Kasumi-1 (cell line): ENCODE measurements around the gene MICOS13.
A peak's percentile ranks its signal among the peaks of the same experiment; 100 is the strongest.
"Not testable (repeated sequence)": the region's sequence is repeated elsewhere in the genome, so short reads cannot be mapped to it uniquely, and the experiment has no call there.

Experiments used
- DNase-seq, 2 experiments: peaks; one replicate each; lab custom pipeline; 2025; lab: John Stamatoyannopoulos, UW

Gene MICOS13, protein sequence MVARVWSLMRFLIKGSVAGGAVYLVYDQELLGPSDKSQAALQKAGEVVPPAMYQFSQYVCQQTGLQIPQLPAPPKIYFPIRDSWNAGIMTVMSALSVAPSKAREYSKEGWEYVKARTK

DNA sequence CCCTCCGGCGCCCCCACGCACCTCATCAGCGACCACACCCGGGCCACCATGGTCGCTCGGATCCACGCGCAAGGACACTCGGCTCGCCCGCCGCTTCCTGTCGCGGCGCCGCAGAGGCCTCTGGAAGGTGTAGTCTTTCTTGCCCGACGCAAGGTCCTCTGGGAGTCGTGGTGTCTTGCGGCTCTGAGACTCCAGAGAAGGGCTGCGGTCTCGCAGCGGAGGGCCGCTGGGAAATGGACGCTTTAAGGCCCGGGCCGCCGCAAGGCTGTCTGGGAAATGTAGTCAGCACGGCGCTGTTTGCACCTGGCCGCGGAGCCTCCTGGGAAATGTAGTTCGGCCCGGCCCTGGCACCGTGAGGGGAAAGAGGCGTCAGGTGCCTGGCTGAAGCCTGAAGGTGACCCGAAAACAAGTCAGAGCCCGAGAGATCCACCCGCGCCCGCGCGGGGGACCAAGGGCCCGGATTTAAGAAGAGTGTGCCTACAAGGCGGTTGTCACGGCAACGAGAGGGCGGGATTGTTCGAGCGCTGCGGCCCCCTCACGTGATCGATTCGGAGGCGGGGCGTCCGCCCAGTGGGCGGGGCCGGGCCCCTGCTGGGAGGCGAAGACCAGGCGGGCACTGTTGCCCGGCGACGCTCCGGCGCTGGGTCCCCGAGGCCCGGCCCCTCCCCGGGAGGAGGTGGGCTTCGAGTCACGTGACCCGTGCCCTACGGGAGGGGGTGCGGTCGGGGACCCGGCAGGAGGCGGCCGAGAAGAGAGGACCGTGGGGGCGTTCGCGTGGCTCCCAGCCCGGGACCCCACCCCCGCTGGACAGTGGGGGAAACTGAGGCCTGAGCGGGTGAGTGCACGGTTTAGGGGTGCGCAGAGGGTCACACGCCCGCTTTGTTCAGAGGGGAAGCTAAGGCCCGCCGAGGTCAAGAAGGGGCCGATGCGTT, at the start of gene MICOS13, which contains the start of gene HSD11B1L:
MICOS13 (minus strand) TSS at position 80 of the 932 bp plus-strand sequence; CDS start at position 50, 30 bp downstream.
HSD11B1L (plus strand) TSS at position 591 of the 932 bp plus-strand sequence. CDS start 3,806 bp downstream, outside the sequence.
- DNase-seq = peak; percentile 96 to 97

DNA sequence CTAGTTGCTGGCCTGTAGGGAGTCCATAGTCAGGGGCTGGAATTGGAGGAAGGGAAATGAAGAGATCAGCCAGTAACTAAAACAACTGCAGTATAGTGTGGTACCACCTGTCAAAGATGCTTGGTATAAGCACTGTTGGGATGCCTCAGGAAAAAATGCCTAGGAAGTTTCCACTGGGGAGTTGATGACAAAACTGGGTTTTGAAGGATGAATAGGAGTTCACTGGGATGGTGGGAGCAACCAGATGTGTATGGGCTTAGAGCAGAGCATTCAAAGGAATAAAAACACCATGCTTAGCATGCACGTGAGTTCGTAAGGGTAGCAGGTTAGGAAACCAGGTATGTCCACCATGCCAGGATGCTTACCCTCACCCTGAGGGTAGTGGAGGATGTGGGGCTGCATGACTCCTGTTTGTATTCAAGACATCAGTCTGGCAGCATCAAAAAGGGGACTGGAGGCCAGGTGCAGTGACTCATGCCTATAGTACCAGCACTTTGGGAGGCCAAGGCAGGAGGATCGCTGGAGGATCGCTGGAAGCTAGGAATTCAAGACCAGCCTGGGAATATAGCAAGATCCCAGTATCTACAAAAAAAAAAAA, 47.2 kb upstream of the MICOS13 start:
- DNase-seq = no peak

DNA sequence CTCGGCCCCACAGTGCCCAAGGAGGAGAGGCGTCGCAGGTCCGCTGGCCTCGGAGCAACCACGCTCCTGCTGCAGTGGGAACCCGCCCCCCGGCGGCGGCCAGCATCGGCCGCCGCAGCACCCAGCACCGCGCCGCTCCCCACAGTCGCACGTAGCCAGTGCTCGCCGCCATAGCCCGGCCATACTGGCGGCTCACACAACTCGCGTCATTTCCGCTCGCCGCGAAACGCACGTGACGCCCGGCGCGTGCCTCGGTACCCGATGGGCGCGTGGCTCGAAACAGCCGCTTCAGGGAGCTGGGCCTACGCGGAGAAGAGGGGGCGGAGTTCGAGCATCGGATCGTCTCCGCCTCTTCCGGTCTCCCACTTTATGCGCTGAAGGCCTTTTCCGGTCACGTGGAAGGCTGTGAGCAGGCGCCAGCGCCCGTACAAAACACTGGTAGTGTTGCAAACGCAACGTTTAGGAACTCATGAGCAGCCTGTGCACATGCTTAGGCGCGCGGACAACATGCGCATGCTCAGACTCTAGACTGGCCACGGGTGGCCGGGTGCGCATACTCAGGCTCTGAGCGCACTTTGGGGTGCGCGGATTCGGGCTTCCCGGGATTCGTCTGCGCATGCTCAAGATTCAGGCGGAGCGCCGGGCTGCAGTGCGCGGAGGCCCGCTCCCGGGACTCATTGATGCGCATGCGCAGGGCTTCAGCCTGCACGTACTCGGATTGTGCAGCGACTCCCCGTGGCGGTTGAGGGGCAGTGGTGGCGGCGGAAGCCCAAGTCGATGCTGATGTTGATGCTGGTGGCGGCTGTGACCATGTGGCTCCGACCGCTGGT, 39.9 kb upstream of the MICOS13 start, which contains the start of the genes CATSPERD and LONP1:
CATSPERD (plus strand) TSS at position 677 of the 830 bp plus-strand sequence; CDS start at position 778, 101 bp downstream.
LONP1 (minus strand) TSS at position 186 of the 830 bp plus-strand sequence; CDS start at position 172, 14 bp downstream.
- DNase-seq = peak; percentile 96 to 97

DNA sequence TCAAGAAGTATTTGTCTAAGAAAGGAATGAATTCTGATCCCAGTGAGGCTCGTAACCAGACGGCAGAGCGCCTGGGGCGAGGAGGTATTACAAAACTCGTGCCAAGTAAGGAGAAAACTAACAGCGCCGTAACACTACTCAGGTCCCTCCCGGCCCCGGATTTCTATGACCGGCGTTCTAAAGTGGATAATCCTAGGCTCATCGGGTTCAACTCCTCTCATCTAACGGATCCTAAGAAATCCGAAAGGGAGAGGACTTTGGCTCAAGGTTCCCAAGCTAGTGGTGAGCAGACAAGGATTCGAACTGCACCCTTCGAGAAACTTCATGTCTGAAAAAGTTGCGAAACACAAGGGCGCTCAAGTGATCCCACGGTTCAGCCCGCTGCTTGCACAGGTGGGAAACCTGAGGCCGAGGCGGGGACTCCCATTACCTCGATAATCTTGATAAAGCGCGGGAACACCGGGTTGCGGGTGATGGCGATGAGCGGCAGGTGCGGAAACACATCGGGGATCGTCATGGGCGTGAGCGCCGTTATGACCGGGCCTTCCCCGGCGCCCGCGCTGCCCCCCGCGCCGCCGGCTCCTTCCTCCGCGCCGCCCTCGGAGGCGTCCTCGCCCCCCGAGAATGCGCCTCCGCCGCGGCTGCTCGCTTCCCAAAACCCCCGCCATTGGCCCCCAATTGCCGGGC, 39.1 kb upstream of the MICOS13 start:
- DNase-seq = no peak

DNA sequence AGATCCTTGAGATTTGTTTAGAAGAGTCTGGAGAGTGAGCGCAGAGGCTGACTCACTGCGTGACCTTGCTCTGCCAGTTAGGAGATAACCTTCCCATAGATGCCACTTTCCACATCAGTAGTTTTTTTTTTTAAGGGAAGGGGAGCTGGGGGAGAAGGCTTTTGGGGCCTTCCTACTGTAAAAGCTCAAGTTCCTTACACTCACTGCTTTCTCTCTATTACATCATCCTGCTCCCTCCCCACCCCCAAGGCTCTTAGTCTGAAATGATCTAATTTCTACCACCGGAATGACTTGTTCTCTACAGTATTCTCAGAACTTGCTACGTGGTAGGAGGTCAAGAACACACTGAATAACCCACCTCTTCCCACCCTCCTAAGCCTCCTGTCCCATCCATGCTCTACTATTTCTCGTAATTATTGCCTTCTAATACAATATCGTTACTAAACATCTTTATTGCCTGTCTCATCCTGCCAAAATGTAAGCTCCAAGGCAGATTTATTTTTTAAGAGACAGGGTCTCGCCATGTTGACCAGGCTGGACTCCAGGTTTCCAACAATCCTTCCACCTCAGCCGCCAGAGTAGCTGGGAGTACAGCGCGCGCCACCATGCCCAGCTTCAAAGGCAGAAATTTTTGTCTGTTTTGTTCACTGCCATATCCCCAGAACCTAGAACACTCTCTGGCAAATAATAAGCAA, 38.4 kb upstream of the MICOS13 start:
- peak; percentile 46 to 72 for DNase-seq

DNA sequence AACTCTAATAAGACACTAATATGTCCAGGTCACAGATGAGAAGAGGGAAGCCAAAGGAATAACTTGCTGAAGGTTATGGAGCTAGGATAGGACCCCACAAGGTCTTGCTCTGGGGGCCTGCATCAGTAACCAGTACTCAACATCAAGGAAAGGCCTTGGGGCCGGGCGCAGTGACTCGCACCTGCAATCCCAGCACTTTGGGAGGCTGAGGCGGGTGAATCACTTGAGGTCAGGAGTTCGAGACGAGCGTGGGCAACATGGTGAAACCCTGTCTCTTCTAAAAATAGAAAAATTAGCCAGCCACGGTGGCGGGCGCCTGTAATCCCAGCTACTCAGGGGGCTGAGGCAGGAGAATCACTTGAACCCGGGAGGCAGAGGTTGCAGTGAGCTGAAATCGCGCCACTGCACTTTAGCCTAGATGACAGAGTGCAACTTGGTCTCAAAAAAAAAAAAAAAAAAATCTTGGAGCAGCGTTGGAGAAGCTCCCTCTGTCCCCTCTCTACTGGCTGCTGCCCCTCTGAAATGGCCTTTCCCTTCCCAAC, 37.8 kb upstream of the MICOS13 start:
- no peak for DNase-seq

DNA sequence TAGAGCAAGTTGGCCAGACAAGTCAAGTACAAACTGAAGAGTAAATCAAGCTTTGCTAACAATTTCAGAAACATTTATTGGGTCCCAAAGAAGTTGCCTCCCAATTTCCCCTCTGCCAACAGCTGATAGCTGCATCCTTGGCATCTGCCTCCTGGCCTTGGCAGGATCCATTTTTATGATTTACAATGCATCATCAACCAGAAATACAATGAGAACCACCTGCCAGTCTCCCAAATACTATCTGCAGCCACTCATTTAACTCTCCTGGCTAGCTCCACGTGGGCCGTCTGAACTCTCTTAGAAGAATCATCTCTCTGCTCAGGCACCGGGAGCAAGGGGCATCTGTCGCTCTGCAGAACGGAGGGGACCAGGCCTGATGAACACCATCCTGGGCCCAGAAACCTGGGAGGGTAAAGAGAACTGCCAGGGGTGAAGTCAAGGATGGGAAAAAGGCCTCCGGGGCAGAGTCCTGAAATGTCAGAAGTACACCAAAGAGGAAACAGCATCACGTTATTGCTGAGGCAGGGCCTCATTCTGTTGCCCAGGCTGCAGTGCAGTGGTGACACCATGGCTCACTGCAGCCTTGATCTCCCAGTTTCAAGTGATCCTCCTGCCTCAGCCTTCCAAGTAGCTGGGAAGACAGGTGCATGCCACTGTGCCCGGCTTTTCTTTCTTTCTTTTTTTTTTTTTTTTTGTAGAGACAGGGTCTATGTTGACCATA, 37.1 kb upstream of the MICOS13 start:
- no peak for DNase-seq

DNA sequence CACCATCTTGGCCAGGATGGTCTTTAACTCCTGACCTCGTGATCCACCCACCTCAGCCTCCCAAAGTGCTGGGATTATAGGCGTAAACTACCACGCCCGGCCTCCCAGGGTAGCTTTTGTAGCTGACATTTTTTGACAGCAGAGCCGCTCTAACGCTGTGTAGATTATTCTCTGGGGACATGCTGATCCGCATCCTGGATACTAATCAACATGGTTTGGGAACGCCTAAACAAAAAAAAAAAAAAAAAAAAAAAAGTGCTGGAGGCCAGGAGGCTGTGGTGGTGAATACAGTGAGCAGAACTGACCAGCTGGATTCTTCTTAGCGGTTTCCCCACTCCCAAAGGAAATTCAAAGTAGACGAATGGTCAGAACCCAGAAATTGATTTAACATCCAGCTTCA, 34.5 kb upstream of the MICOS13 start:
- no peak for DNase-seq

DNA sequence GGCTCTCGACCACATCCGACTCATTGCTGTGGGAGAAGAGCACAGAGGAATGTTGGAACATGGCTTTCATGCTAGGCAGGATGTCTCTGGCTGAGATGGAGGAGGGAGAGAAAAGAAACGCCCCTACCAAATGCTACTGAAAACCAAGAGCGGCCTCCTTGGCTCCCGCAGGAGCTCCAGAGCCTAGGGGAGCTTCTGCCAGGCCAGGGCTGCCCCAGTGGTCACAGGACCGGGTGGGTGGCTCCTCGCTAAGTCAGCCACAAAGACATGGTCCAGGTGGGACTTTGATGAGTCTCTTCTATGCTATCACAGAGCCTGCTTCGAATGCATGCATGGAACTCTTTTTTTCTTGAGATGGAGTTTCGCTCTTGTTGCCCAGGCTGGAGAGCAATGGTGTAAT, 32.9 kb upstream of the MICOS13 start:
- no peak for DNase-seq

DNA sequence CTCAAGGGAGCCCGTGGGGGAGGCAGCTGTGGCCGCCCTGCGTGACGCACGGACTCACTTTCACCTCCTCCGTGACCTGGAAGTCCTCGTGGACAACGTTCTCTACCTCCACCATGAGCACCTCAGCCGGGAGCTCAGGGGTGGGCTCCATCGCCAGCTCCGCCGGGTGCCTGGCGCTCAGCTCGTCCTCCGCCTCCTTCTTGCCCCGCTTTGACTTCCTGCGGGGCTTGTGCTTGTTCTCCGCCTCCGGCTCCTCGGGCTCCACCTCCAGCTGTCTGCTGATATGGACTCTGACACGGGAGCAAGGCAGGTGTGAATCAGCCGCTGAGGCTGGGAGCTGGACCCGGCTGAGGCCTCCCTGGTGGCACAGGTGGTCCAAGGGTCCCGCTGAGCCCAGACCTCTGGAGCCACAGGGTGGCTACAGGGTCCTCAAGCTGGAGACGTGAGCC, 31.4 kb upstream of the MICOS13 start:
- DNase-seq = no peak

DNA sequence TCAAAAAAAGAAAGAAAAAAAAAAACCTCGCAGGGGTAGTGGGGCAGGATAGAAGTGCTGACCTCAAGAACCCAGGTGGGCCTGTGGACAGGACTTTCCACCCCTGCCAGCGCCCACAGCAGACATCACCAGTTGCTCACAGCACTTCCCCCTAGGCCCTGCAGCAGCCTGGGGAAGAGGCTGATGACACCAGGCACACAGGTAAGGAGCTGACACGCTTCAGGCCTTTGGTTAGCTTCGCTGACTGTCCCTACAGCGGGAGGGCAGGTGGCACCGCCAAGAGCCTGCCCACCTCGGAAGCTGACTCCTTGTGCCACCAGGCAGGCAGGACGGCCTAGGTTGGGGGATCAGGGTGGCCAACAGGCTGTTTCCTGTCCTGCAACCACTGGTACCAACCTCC, 30.7 kb upstream of the MICOS13 start:
- DNase-seq = no peak

DNA sequence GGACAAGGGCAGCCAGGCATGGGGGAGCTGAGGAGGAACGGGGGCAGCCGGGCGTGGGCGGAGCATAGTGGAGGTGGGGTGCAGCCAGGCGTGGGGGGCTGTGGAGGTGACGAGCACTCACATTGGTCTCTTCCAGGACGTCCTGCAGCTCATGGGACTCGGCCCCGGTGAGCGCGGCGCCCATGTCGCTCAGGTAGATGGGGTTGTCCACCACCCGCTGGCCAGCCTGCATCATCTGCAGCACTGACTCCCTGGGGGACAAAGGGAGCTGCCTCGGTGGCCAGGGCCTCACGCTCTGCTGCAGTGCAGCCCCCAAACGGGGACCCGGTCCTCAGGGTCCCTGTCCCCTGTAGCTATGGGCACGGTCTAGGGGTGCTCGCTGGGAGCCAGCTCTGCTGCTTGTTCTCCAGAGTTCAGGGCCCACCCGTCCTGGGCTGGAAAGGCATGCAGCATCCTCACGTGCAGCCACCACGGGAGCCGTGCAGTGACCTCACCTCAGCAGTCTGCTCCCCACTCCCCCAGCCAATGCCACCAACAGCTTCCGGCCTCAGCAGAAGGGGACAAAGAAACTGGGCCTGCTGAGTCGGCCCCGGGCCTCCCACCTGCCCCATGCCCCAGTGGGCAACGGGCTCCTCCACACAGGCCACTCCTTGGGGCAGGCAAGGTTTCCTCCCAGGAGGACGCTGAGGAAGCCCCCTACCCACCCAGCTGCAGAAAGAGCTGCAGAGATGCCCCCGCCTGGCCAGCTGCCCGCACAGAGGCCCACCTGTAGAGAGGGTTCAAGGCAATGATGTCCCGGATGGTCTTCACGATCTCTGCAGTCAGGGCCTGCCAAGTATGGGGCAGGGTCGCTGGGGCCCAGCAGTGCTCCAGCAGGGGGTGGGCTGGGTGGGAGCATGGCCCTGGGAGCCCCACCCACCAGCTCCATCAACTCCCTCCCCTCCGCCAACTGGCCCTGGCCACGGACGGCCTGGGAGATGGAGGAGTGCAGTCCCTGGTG, 27.6 kb upstream of the MICOS13 start:
- no peak for DNase-seq

DNA sequence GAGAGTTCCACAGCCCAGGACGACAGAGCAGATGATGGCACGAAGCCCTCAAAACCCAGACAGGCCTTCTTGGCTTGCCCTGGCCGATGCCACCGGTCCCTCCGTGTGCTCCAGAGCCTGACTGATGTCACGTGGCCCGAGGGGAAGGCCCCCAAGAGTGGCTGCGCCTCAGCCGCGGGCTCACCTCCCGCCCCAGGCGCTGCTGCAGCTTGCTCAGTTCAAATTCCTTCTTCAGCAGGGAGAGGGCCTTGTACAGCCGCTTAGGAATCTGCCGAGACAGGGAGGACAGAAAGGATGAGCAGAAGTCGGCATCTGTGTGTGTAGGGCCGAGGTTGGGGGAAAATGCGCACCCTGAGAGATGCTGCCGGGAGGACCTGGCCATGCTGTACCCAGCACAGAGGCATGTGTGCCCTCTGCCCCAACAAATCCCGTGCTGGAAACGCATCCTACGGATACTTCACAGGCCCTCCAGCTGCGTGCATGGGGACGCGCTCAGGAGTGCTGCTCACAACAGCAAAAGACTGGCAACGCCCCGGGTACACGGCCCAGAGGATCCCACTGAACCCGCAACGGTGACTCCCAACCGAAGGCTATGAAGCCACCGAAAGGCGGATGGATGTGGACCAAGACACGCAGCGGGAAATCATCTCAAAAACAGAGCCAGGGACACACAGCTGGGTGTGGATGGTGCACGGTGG, 26.7 kb upstream of the MICOS13 start:
- no peak for DNase-seq

DNA sequence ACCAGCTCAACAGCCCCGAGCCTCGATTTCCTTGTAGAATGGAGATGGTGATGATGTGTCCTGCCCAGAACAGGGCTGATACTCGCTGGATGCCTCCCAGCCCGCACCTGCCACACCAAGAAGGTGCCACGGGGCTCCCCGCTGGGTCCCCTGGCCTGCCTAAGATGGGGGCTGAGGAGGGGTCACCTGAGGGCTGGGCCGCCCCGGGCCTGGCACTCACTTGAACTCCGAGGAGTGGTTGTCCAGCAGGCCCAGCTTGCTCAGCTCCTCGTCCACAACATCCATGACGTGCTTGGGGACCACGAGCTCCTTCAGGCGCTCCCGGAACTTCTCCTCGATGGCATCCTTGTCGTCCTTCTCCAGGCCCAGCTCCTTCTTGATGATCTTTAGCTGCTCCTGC, 25.2 kb upstream of the MICOS13 start:
- DNase-seq = no peak

DNA sequence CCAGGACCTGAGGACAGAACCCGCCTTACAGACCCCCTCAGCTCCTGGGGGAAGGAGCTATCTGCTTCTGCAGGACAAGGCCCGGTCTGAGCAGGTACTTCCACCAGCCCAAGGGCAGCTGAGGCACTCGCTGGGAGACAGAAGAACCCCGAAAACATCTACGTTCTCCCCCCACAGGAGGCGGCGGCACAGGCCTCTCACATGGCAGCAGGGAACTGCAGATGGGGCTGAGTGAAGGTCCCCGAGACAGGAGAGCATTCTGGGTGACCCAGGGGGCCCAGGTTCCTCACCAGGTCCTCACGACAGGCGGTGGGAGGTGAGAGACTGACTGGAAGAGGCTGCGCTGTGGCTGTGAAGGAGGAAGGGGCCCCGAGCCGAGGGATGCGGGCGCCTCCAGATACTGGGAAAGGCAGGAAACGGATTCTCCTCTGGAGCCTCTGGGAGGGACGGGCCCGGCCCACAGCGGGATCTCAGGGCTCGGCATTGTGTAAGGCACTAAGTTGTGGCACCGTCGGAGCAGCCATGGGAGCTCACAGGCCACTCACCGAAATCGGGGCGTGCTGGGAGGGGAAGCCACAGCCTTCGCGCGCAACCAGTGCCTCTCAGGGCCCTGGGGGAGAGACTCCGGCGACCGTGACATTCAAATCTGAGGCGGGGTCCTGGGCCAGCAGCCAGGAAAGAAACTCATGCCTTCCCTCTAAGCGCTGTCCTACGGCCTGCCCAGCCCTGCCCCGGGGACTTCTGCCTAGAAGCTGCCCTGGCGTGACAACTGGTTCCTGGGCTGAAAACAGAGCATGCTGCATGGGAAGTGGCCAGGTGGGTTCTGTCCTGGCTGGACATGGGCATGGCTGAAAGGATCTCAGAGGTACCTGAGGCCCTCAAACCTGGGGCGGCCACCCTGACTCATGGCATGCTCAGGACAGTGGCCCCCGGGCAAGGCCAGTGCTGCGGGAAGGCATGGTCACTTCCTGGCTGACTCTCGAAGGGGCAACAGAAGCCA, 23.8 kb upstream of the MICOS13 start:
- DNase-seq = no peak

DNA sequence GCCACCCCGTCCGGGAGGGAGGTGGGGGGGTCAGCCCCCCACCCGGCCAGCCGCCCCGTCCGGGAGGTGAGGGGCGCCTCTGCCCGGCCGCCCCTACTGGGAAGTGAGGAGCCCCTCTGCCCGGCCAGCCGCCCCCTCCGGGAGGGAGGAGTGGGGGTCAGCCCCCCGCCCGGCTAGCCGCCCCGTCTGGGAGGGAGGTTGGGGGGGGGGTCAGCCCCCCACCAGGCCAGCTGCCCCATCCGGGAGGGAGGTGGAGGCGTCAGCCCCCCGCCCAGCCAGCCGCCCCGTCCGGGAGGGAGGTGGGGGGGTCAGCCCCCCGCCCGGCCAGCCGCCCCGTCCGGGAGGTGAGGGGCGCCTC, 21.7 kb upstream of the MICOS13 start:
- DNase-seq = not testable (repeated sequence)
